Astrocyte (in vitro differentiated cells and primary cell): ENCODE measurements around the gene FUOM. TPM values are rescaled to one million over a fixed set of nuclear protein-coding genes. Genes with fewer than 3 reads are reported as not detected.

Source experiments
- DNase-seq: peaks from one replicate; pipeline ENCODE4 v3.0.0-alpha.2; 2010; ENCODE audit warnings: low read depth
- FAIRE-seq: peaks from 2 replicates; lab custom pipeline; 2011; peaks lifted over from hg19 to GRCh38; lab: Jason Lieb, UNC
- H2AFZ ChIP-seq: 2 replicates; pipeline ENCODE4 v1.6.0; 2012; ENCODE audit warnings: low read depth, low read length, inconsistent platforms
- H3K27ac ChIP-seq: 2 replicates; pipeline ENCODE4 v1.5.1; 2011; ENCODE audit warnings: low read depth, low read length, inconsistent platforms
- H3K27me3 ChIP-seq: 2 replicates; pipeline ENCODE4 v1.6.0; 2011; ENCODE audit warnings: low read length, inconsistent platforms; ENCODE audit not compliant: insufficient read depth
- H3K36me3 ChIP-seq: 2 replicates; pipeline ENCODE4 v1.5.1; 2011; ENCODE audit warnings: low read length, inconsistent platforms; ENCODE audit not compliant: insufficient read depth
- H3K4me1 ChIP-seq: 2 replicates; pipeline ENCODE4 v1.5.1; 2011; ENCODE audit warnings: low read length, inconsistent platforms; ENCODE audit not compliant: insufficient read depth
- H3K4me2 ChIP-seq: 2 replicates; pipeline ENCODE4 v1.6.0; 2012; ENCODE audit warnings: low read length, inconsistent platforms
- H3K4me3 ChIP-seq: 2 replicates; pipeline ENCODE4 v1.5.1; 2011; ENCODE audit warnings: low read depth, mild to moderate bottlenecking, low read length, inconsistent platforms; ENCODE audit not compliant: insufficient read depth
- H3K79me2 ChIP-seq: 2 replicates; pipeline ENCODE4 v1.6.0; 2012; ENCODE audit warnings: mild to moderate bottlenecking, low read length, inconsistent platforms; ENCODE audit not compliant: insufficient read depth
- H3K9ac ChIP-seq: 2 replicates; pipeline ENCODE4 v1.6.0; 2012; ENCODE audit warnings: mild to moderate bottlenecking, low read length, inconsistent platforms
- H3K9me3 ChIP-seq: 2 replicates; pipeline ENCODE4 v1.5.1; 2012; ENCODE audit warnings: low read depth, mild to moderate bottlenecking, low read length, inconsistent platforms; ENCODE audit not compliant: insufficient read depth
- H4K20me1 ChIP-seq: 2 replicates; pipeline ENCODE4 v1.6.0; 2012; ENCODE audit warnings: low read length, inconsistent platforms; ENCODE audit not compliant: insufficient read depth
- H3K27ac Mint-ChIP-seq: one replicate; pipeline ENCODE4 v1.8.0; 2021; ENCODE audit warnings: mild to moderate bottlenecking, mixed read lengths; ENCODE audit not compliant: unreplicated experiment
- H3K27me3 Mint-ChIP-seq: one replicate; pipeline ENCODE4 v1.8.0; 2021; ENCODE audit warnings: low read depth, mixed read lengths; ENCODE audit not compliant: unreplicated experiment
- H3K36me3 Mint-ChIP-seq: one replicate; pipeline ENCODE4 v1.8.0; 2021; ENCODE audit warnings: low read depth, mixed read lengths; ENCODE audit not compliant: unreplicated experiment
- H3K4me1 Mint-ChIP-seq: one replicate; pipeline ENCODE4 v1.8.0; 2021; ENCODE audit warnings: low read depth, mixed read lengths; ENCODE audit not compliant: unreplicated experiment
- H3K4me3 Mint-ChIP-seq: one replicate; pipeline ENCODE4 v1.8.0; 2021; ENCODE audit warnings: mild to moderate bottlenecking, moderate library complexity, mixed read lengths; ENCODE audit not compliant: unreplicated experiment
- H3K9me3 Mint-ChIP-seq: one replicate; pipeline ENCODE4 v1.8.0; 2021; ENCODE audit warnings: mild to moderate bottlenecking, mixed read lengths; ENCODE audit not compliant: unreplicated experiment
- EZH2 ChIP-seq: IDR thresholded peaks from 2 replicates; pipeline ENCODE4 v1.6.1; 2012; ENCODE audit warnings: mild to moderate bottlenecking, low read length, inconsistent platforms; ENCODE audit not compliant: insufficient read depth
- total RNA-seq: library from RNA; stranded (reverse); gene quantifications from 2 replicates; pipeline ENCODE4 v1.2.1, GENCODE V29; 2021
- TF ChIP-seq, protein P1 (sequence below): IDR thresholded peaks from 2 replicates; pipeline ENCODE4 v1.5.1; 2011; ENCODE audit warnings: low read depth, mild to moderate bottlenecking, inconsistent platforms, low read length, moderate library complexity; ENCODE audit not compliant: insufficient read depth

The FUOM gene
- total RNA-seq, 1 donor from 2014 or later = 28.8 TPM

DNA sequence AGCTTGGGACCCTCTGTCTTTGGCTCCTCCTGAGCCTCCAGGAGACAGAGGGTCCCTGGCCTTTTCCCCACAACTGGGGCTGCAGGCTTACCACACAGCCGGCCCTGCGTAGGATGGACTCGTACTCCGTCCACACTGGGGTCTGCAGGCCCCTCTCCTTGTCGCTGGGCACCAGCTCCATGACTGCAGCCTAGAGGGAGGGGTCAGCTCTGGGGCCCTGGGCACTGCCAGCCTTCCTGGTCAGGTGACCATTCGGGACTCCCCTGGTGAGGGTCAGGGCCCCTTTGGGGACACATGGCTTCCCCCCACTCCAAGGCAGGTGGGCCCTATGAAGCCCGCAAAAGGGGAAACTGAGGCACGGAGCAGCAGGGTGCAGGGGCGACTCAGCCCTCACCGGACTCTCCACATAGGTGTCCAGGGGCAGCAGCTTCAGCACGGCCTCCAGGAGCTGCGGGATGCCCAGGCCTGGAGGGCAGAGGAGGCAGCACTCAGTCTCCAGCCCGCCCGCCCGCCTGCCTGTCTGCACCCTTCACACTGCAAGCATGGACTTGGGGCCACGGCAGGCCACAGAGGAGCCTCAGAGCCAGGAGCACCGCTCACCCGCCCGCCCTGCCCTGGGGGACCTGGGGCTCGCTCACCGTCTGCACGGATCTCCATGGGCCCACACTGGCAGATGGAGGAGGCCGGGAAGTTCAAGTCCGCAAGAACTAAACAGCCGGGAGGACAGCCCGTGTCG lies 1.1 kb downstream of the FUOM start:
- Mint-ChIP-seq H3K9me3 (no peaks in the 10 kb centered on the region), H3K36me3 (no peaks in the 10 kb centered on the region), H3K27me3 (no peaks in the 10 kb centered on the region), H3K4me1 (no peaks in the 10 kb centered on the region), H3K4me3 (peak overlapping the region; percentile 78), H3K27ac (no peak overlapping the region)
- Histone ChIP-seq H3K27ac (no peak overlapping the region), H2AFZ (peak overlapping the region; percentile 87), H4K20me1 (peaks cover 7% of the 10 kb centered on the region), H3K9ac (peak overlapping the region; percentile 73), H3K36me3 (no peaks in the 10 kb centered on the region), H3K4me1 (peaks cover 9% of the 10 kb centered on the region), H3K4me3 (peak overlapping the region; percentile 57), H3K79me2 (peaks cover 5% of the 10 kb centered on the region), H3K27me3 (no peaks in the 10 kb centered on the region), H3K9me3 (no peaks in the 10 kb centered on the region), H3K4me2 (peak overlapping the region; percentile 85)
- TF ChIP-seq, protein P1, sequence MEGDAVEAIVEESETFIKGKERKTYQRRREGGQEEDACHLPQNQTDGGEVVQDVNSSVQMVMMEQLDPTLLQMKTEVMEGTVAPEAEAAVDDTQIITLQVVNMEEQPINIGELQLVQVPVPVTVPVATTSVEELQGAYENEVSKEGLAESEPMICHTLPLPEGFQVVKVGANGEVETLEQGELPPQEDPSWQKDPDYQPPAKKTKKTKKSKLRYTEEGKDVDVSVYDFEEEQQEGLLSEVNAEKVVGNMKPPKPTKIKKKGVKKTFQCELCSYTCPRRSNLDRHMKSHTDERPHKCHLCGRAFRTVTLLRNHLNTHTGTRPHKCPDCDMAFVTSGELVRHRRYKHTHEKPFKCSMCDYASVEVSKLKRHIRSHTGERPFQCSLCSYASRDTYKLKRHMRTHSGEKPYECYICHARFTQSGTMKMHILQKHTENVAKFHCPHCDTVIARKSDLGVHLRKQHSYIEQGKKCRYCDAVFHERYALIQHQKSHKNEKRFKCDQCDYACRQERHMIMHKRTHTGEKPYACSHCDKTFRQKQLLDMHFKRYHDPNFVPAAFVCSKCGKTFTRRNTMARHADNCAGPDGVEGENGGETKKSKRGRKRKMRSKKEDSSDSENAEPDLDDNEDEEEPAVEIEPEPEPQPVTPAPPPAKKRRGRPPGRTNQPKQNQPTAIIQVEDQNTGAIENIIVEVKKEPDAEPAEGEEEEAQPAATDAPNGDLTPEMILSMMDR = no peak
- no peak for TF ChIP-seq EZH2
- no peak for FAIRE-seq
- no peak for DNase-seq

GRCh38 chr10:133355991-133356390 lies 1.8 kb downstream of the FUOM start:
- Histone ChIP-seq H2AFZ (no peak overlapping the region), H3K4me1 (peaks cover 9% of the 10 kb centered on the region), H3K36me3 (no peaks in the 10 kb centered on the region), H3K79me2 (peaks cover 5% of the 10 kb centered on the region), H3K4me3 (no peak overlapping the region), H3K27me3 (no peaks in the 10 kb centered on the region), H3K9me3 (no peaks in the 10 kb centered on the region), H3K4me2 (peak overlapping the region; percentile 85), H4K20me1 (peaks cover 7% of the 10 kb centered on the region), H3K27ac (no peak overlapping the region), H3K9ac (no peak overlapping the region)
- H3K4me3 Mint-ChIP-seq = peak overlapping the region; percentile 50
- no peaks in the 10 kb centered on the region for H3K36me3 Mint-ChIP-seq
- no peak for DNase-seq
- TF ChIP-seq, protein P1 = no peak
- no peak for TF ChIP-seq EZH2
- H3K27ac Mint-ChIP-seq = no peak overlapping the region
- H3K4me1 Mint-ChIP-seq = no peaks in the 10 kb centered on the region
- H3K27me3 Mint-ChIP-seq = no peaks in the 10 kb centered on the region
- no peak for FAIRE-seq
- no peaks in the 10 kb centered on the region for H3K9me3 Mint-ChIP-seq

GRCh38 chr10:133355266-133355665 lies 2.6 kb downstream of the FUOM start:
- H3K27ac ChIP-seq = no peak overlapping the region
- no peaks in the 10 kb centered on the region for H3K27me3 Mint-ChIP-seq
- H3K36me3 Mint-ChIP-seq = no peaks in the 10 kb centered on the region
- H3K27ac Mint-ChIP-seq = no peak overlapping the region
- peaks cover 5% of the 10 kb centered on the region for H3K79me2 ChIP-seq
- H3K4me1 ChIP-seq = peaks cover 9% of the 10 kb centered on the region
- no peak overlapping the region for H3K9ac ChIP-seq
- FAIRE-seq = no peak
- no peak overlapping the region for H2AFZ ChIP-seq
- H3K4me3 Mint-ChIP-seq = no peak overlapping the region
- H3K4me3 ChIP-seq = no peak overlapping the region
- H3K9me3 Mint-ChIP-seq = no peaks in the 10 kb centered on the region
- H3K4me1 Mint-ChIP-seq = no peaks in the 10 kb centered on the region
- H3K4me2 ChIP-seq = no peak overlapping the region
- no peaks in the 10 kb centered on the region for H3K36me3 ChIP-seq
- H4K20me1 ChIP-seq = peaks cover 7% of the 10 kb centered on the region
- no peaks in the 10 kb centered on the region for H3K27me3 ChIP-seq
- H3K9me3 ChIP-seq = no peaks in the 10 kb centered on the region
- no peak for DNase-seq
- TF ChIP-seq, protein P1 = no peak
- TF ChIP-seq EZH2 = no peak
